H54 (cell line): Measurements from ENCODE around the gene NUMB.

Experiments used
- DNase-seq: peaks from one replicate; pipeline ENCODE4 v3.0.0; 2011; ENCODE audit warnings: low spot score, mixed read lengths; ENCODE audit not compliant: insufficient read length
- FAIRE-seq: peaks from 3 replicates; lab custom pipeline; 2011; peaks lifted over from hg19 to GRCh38; lab: Jason Lieb, UNC
- POLR2A ChIP-seq: IDR thresholded peaks from 2 replicates; pipeline ENCODE4 v1.6.1; 2011; ENCODE audit warnings: low read depth, mild to moderate bottlenecking, low read length

The NUMB gene

DNA sequence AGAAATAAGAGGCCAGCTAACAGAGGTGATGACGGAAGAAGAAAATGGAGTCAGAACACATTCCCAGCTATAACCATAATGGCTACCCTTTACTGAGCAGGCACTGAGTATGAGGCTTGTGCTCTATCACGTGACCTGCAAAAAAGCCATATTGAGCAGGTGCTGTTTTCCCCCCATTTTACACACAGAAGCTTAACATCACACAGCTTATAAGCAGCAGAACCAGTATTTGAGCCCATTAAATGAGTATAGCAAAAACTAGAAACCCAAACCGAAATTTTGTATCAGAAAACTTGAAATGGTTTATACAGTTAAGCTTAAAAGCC, 192.7 kb downstream of the NUMB start:
- FAIRE-seq (no peak), DNase-seq (no peak)
- no peak for TF ChIP-seq POLR2A

- DNase-seq (no peak), FAIRE-seq (no peak)
- no peak for TF ChIP-seq POLR2A
Observed at GRCh38 chr14:73264885-73265720, 193.2 kb downstream of the NUMB start.

DNA sequence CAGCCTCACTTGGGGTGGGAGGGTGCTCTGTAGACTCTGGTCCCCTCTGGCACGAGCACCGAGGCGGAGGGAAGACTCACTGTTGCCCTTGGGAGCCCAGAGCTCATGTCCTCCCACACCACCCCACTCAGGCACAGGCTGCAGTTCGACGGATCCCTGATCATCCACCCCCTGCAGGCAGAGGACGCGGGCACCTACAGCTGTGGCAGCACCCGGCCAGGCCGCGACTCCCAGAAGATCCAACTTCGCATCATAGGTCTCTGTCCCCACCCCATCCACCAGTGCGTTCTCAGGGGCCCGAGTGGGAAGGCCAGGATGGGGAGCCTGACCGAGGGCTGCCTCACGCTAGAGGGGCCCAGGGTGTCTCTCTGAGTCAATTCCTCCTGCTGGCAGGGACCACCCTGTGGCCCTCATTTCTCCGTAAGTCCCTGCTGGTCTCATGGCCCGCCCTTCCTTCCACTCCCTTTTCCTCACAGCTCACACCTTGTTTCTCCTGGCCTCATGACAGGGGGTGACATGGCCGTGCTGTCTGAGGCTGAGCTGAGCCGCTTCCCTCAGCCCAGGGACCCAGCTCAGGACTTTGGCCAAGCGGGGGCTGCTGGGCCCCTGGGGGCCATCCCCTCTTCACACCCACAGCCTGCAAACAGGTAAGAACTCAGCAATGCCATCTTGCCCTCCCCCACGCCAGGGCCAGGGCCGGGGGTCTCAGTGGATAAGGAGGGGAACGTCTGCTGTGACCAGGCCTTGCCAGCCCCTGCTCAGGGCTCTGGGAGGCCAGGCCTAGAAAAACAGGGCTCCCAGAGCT, 194.1 kb downstream of the NUMB start:
- TF ChIP-seq POLR2A, result no peak
- FAIRE-seq (no peak), DNase-seq (no peak)

DNA sequence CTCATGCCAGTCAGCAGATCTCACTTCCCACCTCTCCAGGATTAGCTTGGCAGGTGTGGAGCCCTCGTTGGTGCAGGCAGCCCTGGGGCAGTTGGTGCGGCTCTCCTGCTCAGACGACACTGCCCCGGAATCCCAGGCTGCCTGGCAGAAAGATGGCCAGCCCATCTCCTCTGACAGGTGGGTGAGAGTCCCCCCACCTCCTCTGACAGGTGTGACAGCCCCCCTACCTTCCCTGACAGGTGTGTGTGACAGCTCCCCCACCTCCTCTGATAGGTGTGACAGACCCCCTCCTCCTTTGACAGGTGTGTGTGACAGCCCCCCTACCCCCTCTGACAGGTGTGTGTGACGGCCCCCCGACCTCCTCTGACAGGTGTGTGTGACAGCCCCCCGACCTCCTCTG, 194.7 kb downstream of the NUMB start:
- FAIRE-seq, result no peak
- no peak for DNase-seq
- no peak for TF ChIP-seq POLR2A

DNA sequence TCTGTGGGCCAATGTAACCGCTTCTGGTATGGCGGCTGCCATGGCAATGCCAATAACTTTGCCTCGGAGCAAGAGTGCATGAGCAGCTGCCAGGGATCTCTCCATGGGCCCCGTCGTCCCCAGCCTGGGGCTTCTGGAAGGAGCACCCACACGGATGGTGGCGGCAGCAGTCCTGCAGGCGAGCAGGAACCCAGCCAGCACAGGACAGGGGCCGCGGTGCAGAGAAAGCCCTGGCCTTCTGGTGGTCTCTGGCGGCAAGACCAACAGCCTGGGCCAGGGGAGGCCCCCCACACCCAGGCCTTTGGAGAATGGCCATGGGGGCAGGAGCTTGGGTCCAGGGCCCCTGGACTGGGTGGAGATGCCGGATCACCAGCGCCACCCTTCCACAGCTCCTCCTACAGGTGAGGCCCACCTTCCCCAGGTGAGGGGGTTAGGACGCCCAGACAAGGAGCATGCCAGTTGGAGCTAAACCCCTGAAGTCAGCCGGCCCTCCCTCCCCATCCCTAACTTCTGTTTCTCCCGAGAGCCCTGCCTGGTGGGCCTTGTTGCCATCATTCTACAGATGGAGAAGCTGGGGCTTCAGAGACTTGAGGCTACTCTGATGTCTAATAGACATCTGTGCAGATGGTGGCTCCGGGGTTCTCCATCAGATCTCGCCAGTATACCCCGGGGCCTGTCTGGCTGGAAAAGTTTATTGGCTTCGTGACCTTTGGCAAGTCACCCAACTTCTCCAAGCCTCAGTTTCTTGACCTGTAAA, 195.7 kb downstream of the NUMB start:
- FAIRE-seq (no peak), DNase-seq (no peak)
- TF ChIP-seq POLR2A, result no peak

- TF ChIP-seq POLR2A, result no peak; the same call in 1 of the 2 replicates
- FAIRE-seq, result no peak
- DNase-seq, result no peak
Observed at GRCh38 chr14:73261520-73262426, 196.6 kb downstream of the NUMB start.

- DNase-seq (no peak), FAIRE-seq (no peak)
- TF ChIP-seq POLR2A, result no peak
Observed at GRCh38 chr14:73261075-73261474, 197.3 kb downstream of the NUMB start.

DNA sequence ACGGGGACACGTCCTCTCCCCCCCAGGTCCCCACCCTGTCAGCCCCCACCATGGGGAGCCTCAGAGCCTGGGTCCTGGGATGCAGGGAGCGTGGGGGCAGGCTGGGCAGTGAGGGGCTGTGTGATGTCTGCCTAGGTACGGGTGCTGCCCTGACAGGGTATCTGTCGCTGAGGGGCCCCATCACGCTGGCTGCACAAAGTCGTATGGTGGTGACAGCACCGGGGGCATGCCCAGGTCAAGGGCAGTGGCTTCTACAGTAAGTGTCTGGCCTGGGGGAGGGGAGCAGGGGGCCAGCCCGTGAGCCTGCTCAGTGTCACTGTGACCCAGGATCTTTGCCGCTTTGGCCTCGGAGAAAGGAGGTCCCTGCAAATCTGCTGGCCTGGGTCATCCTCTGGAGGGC, 197.8 kb downstream of the NUMB start:
- FAIRE-seq (no peak), DNase-seq (no peak)
- TF ChIP-seq POLR2A, result no peak

DNA sequence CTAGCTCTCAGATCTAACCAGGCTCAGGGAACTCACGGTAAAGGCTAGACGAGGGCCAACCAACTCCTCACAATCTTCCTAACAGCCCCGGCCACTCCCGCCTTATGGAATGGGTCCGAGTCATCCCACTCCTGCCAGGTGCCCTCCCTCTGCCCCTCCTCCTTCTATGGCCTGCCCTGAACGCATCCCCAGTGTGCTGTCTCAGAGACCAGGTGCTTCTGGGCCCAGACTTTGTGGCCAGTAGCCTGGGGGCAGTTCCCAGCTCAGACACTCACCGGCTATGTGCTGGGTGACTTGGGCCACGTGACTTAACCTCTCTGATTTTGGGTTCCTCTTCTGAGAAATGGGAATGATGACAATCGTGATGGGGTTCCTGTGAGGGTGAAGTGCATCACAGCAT, 198.5 kb downstream of the NUMB start:
- TF ChIP-seq POLR2A, result no peak
- no peak for FAIRE-seq
- no peak for DNase-seq

GRCh38 chr14:73258845-73259611, 199.3 kb downstream of the NUMB start:
- FAIRE-seq, result no peak
- no peak for DNase-seq
- TF ChIP-seq POLR2A, result no peak

DNA sequence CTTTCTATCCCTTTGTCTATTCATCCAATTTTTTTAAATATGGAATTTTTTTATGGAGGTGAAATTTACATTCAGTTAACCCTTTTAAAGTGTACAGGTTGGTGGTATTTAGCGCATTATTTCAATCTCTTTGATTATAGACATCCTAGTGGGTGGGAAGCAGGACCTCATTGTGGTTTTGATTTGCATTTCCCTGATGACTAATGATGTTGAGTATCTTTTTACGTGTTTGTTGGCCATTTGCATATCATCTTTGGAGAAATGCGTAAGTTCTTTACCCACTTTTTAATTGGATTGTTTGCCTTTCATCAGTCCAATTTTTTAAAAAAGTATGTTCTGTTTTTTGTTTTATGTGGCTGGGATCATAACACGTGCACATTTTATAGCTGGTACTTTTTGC, 200.3 kb downstream of the NUMB start:
- no peak for FAIRE-seq
- DNase-seq, result no peak
- no peak for TF ChIP-seq POLR2A

- no peak for FAIRE-seq
- no peak for DNase-seq
- TF ChIP-seq POLR2A, result no peak
Observed at GRCh38 chr14:73255693-73256225, 202.6 kb downstream of the NUMB start.
